PC-3 (cell line): ENCODE results near the gene ADD1.

Experiments used
- CTCF ChIP-seq: fragments of 300-600 bp; sonication (generic); conservative IDR thresholded peaks from 2 replicates; pipeline ENCODE4 v1.5.1; 2017; ENCODE audit warnings: antibody characterized with exemption, low read depth, mild to moderate bottlenecking, low read length
- EZH2 ChIP-seq: fragments of 300-600 bp; sonication (generic); IDR thresholded peaks from one replicate; pipeline ENCODE4 v1.6.1; 2017; ENCODE audit warnings: antibody characterized with exemption, mild to moderate bottlenecking, low read length; ENCODE audit not compliant: unreplicated experiment
- EZH2phosphoT487 ChIP-seq: fragments of 300-600 bp; sonication (generic); IDR thresholded peaks from 2 replicates; pipeline ENCODE4 v1.6.1; 2018; ENCODE audit warnings: mild to moderate bottlenecking, antibody characterized with exemption, low read length, borderline replicate concordance

DNA sequence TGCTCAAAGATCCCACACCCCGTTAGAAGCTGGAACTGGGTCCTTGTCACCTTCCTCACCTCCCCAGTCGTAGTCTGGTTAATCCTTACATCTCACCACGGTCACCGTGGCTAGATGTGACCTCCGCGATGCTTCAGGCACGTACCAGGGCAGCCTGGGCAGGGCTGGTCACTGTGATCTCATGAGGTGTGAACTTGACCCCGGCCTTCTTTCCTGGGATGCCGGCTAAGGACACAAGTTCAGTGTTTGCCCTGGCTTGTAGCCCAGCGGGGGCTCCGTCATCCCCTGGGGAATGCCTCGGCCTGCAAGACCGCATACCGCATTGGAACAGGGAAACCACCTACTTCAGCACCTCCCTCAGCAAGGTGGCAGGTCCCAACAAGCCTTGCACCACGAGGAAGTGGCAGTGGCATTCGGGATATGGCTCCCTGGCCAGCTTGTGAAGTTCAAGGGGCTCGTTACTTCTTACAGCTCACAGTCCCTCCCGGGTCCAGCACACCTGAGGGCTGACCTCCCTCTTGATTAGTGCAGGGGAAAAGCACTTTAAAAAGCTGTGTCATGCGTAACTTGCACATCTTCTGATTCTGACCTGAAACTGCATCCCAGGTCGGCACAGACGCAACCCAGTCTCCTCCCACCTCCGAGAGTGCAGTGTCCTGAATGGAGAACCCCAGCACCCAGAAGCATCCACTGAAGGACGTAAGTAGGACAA is 93.7 kb downstream of the ADD1 start:
- no peak for TF ChIP-seq CTCF
- TF ChIP-seq EZH2phosphoT487 = no peak
- no peak for TF ChIP-seq EZH2
